ENCODE measurements around the gene MFAP5. TPM values are rescaled to one million over a fixed set of nuclear protein-coding genes. Genes with fewer than 3 reads are reported as not detected.

Gene MFAP5
- total RNA-seq, 4 donors from 2014 or later = 16.9 to 32.8 (median 22.0) TPM

GRCh38 chr12:8605057-8605456 lies 57.6 kb downstream of the MFAP5 start:
- DNase-seq = no peak
- TF ChIP-seq EP300 (IDR thresholded peaks at IDR 0.05; ENCODE audit: low read depth) (no peak), POLR2A (IDR thresholded peaks at IDR 0.05) (no peak), CTCF (IDR thresholded peaks at IDR 0.05) (no peak), POLR2AphosphoS5 (IDR thresholded peaks at IDR 0.05) (no peak)
- H3K4me3 ChIP-seq = no peak overlapping the region
- intact Hi-C loops (cut with DNase I; ENCODE audit: low total_unique reads) (no loop called here), in situ Hi-C loops (cut with MboI; ENCODE audit: low pct_ligation_motif_present in 1 of 4, low pct_unique_long_range_greater_than_20kb in 1 of 4, low sequenced_read_pairs in 3 of 4) (no loop called here)
- H3K27ac ChIP-seq = no peak overlapping the region
- no peaks in the 10 kb centered on the region for H3K9me3 ChIP-seq
- 91 to 95% methylated on average over 7 to 30 of the region's 30 CpGs for WGBS, 2 donors (ENCODE audit: low coverage in 1 of 2)
- H3K27me3 ChIP-seq = no peaks in the 10 kb centered on the region
- H3K36me3 ChIP-seq = no peaks in the 10 kb centered on the region
- no peaks in the 10 kb centered on the region for H3K4me1 ChIP-seq

- 39 to 40% methylated on average over 3 of the region's 3 CpGs for WGBS, 2 donors (ENCODE audit: low coverage in 1 of 2)
Observed at GRCh38 chr12:8603856-8604255, 58.8 kb downstream of the MFAP5 start.

GRCh38 chr12:8603286-8603685 lies 59.3 kb downstream of the MFAP5 start:
- in situ Hi-C loops (cut with MboI; ENCODE audit: low pct_ligation_motif_present in 1 of 4, low pct_unique_long_range_greater_than_20kb in 1 of 4, low sequenced_read_pairs in 3 of 4) (no loop called here), intact Hi-C loops (cut with DNase I; ENCODE audit: low total_unique reads) (no loop called here)

More at GRCh38 chr12:8603856-8604255, 58.8 kb downstream of the MFAP5 start:
- Histone ChIP-seq H3K27ac (no peak overlapping the region), H3K9me3 (no peaks in the 10 kb centered on the region), H3K27me3 (no peaks in the 10 kb centered on the region), H3K36me3 (no peaks in the 10 kb centered on the region), H3K4me3 (no peak overlapping the region), H3K4me1 (no peaks in the 10 kb centered on the region)
- in situ Hi-C loops (cut with MboI; ENCODE audit: low pct_ligation_motif_present in 1 of 4, low pct_unique_long_range_greater_than_20kb in 1 of 4, low sequenced_read_pairs in 3 of 4) (no loop called here), intact Hi-C loops (cut with DNase I; ENCODE audit: low total_unique reads) (no loop called here)
- TF ChIP-seq POLR2A (IDR thresholded peaks at IDR 0.05) = no peak
- no peak for TF ChIP-seq POLR2AphosphoS5 (IDR thresholded peaks at IDR 0.05)
- no peak for TF ChIP-seq CTCF (IDR thresholded peaks at IDR 0.05)
- TF ChIP-seq EP300 (IDR thresholded peaks at IDR 0.05; ENCODE audit: low read depth) = no peak
- no peak for DNase-seq

GRCh38 chr12:8596561-8596960 lies 66.1 kb downstream of the MFAP5 start:
- H3K4me3 ChIP-seq = no peak overlapping the region
- DNase-seq = no peak
- 64 to 68% methylated on average over 3 of the region's 3 CpGs for WGBS, 2 donors (ENCODE audit: low coverage in 1 of 2)
- H3K9me3 ChIP-seq = no peaks in the 10 kb centered on the region
- H3K27me3 ChIP-seq = no peaks in the 10 kb centered on the region
- no peaks in the 10 kb centered on the region for H3K4me1 ChIP-seq
- TF ChIP-seq POLR2A (IDR thresholded peaks at IDR 0.05) = no peak
- no peak for TF ChIP-seq EP300 (IDR thresholded peaks at IDR 0.05; ENCODE audit: low read depth)
- no peak for TF ChIP-seq POLR2AphosphoS5 (IDR thresholded peaks at IDR 0.05)
- TF ChIP-seq CTCF (IDR thresholded peaks at IDR 0.05) = no peak
- intact Hi-C loops (cut with DNase I; ENCODE audit: low total_unique reads) = no loop called here
- in situ Hi-C loops (cut with MboI; ENCODE audit: low pct_ligation_motif_present in 1 of 4, low pct_unique_long_range_greater_than_20kb in 1 of 4, low sequenced_read_pairs in 3 of 4) = no loop called here
- H3K27ac ChIP-seq = no peak overlapping the region
- no peaks in the 10 kb centered on the region for H3K36me3 ChIP-seq

More at GRCh38 chr12:8603286-8603685, 59.3 kb downstream of the MFAP5 start:
- Histone ChIP-seq H3K4me3 (no peak overlapping the region), H3K9me3 (no peaks in the 10 kb centered on the region), H3K27me3 (no peaks in the 10 kb centered on the region), H3K27ac (no peak overlapping the region), H3K36me3 (no peaks in the 10 kb centered on the region), H3K4me1 (no peaks in the 10 kb centered on the region)
- 52 to 59% methylated on average over 2 of the region's 2 CpGs for WGBS, 2 donors (ENCODE audit: low coverage in 1 of 2)
- no peak for TF ChIP-seq CTCF (IDR thresholded peaks at IDR 0.05)
- TF ChIP-seq POLR2AphosphoS5 (IDR thresholded peaks at IDR 0.05) = no peak
- TF ChIP-seq POLR2A (IDR thresholded peaks at IDR 0.05) = no peak
- no peak for TF ChIP-seq EP300 (IDR thresholded peaks at IDR 0.05; ENCODE audit: low read depth)
- no peak for DNase-seq

Small RNA genes lying within 50 kb of the gene (small RNA-seq; reads per million reads assigned to genes)
- gene RF00564 = 0 reads per million in 4 donors

Other genes starting within 250 kb of the MFAP5 start
- not detected for gene CLEC6A, start 206.9 kb downstream of the MFAP5 start, total RNA-seq
- not detected for gene CLEC4D, start 149.3 kb downstream of the MFAP5 start, total RNA-seq
- 1 to 10 TPM in 1 of 4 donors, under 1 TPM in 1, not detected in 2; 0.96 to 5.4 TPM for gene CLEC4E, start 121.9 kb downstream of the MFAP5 start, total RNA-seq
- gene AICDA, start 50.0 kb downstream of the MFAP5 start, total RNA-seq = not detected
- gene RIMKLB, start 35.2 kb upstream of the MFAP5 start, total RNA-seq = 10 to 100 TPM in 1 of 4 donors, 1 to 10 TPM in 3; 2.0 to 20.8 (median 7.2) TPM
- not detected for gene A2ML1, start 159.8 kb upstream of the MFAP5 start, total RNA-seq

Data from transverse colon (tissue), 4 donors.